ENCODE data around the gene TMEM59.
A peak's percentile ranks its signal among the peaks of the same experiment; 100 is the strongest.
"Not testable (repeated sequence)": the region's sequence is repeated elsewhere in the genome, so short reads cannot be mapped to it uniquely, and the experiment has no call there.

The TMEM59 gene

DNA sequence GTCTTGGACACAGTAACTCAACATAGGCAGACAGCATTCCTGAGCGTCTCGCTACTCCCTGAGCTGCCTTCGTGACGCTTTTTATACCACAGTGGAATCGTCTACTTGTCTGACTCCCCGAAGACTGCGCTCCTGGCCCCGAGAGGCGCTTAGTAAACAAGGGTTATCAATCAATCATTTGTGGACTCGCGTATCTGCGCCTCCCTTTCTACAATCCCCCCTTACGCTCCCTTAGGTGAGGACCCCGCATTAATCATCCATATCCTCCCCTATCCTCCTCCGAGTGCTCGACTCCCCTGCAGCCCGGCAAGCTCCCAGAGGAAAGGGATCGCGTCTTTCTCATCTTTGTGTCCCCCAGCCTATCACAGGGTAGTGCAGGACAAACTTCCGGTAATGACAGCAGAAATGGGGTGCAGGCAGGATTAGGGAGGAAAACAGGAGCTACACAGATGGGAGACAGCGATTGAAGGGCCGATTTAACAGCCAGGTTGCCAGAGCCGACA, 522 bp downstream of the TMEM59 start:
- WGBS (ENCODE audit: extremely low coverage, insufficient coverage, low lambda C conversion rate): no CpG with 5 or more reads among the region's 23 CpGs
- H3K4me3 ChIP-seq (ENCODE audit: low read length): peak overlapping the region; percentile 77
- H2AK5ac ChIP-seq (ENCODE audit: low read length): no peak overlapping the region
- peaks cover 6% of the 10 kb centered on the region for H3K79me2 ChIP-seq (ENCODE audit: control insufficient read depth, insufficient read depth, low read length)
- no peak overlapping the region for H4K5ac ChIP-seq (ENCODE audit: low read length)
- no peak overlapping the region for H2BK120ac ChIP-seq (ENCODE audit: low read depth, low read length)
- H3K36me3 ChIP-seq (ENCODE audit: control insufficient read depth, insufficient read depth, low read length): no peaks in the 10 kb centered on the region
- peak overlapping the region; percentile 90 for H3K56ac ChIP-seq (ENCODE audit: low read length)
- H3K4me2 ChIP-seq (ENCODE audit: low read length): peak overlapping the region; percentile 57
- no peak overlapping the region for H3K27ac ChIP-seq (ENCODE audit: low read depth, low read length)
- H3K79me1 ChIP-seq (ENCODE audit: low read length): peaks cover 7% of the 10 kb centered on the region
- peak; percentile 67 for DNase-seq
- H2BK15ac ChIP-seq (replicated peaks; ENCODE audit: low read depth): no peak overlapping the region
- H3K4ac ChIP-seq (ENCODE audit: low read depth, low read length): no peak overlapping the region
- H3K23ac ChIP-seq (ENCODE audit: low read length): no peak overlapping the region
- no peak overlapping the region for H3K18ac ChIP-seq (ENCODE audit: low read length)
- no peak overlapping the region for H2BK5ac ChIP-seq (ENCODE audit: low read length)
- no peak overlapping the region for H4K8ac ChIP-seq (ENCODE audit: low read depth, low read length)
- no peaks in the 10 kb centered on the region for H3K27me3 ChIP-seq (ENCODE audit: insufficient read depth, low read length, poor library complexity)
- peak overlapping the region; percentile 76 for H3K9ac ChIP-seq (ENCODE audit: low read length)
- H3K4me1 ChIP-seq (ENCODE audit: control insufficient read depth, low read depth, low read length): no peaks in the 10 kb centered on the region

DNA sequence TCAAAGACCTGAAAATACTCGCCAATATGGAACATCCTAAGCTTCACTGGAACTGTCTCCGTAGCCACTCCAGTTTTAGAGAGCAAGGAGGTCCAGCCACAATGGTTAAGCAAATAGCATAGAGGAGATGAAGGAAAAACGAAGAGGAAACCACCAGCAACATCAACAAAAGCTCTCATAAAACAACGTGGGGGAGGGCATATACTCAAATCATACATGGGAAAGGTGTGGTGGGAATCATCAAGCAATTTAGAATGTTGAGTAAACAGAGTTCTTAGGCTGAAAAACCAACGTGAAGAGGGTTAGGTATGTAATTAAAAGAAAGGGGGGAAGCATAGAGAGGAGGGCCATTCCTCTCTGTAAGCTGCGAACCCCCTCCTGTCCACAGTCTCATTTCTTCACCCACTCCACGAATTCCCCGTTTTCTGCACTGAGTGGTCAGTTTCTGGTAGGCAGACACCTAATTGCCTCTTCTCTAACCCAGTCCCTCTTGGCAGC, 1.0 kb downstream of the TMEM59 start:
- Histone ChIP-seq H3K4me3 (ENCODE audit: low read length) (peak overlapping the region; percentile 77), H3K56ac (ENCODE audit: low read length) (peak overlapping the region; percentile 90), H3K4me2 (ENCODE audit: low read length) (peak overlapping the region; percentile 57), H3K79me2 (ENCODE audit: control insufficient read depth, insufficient read depth, low read length) (peaks cover 6% of the 10 kb centered on the region), H3K27me3 (ENCODE audit: insufficient read depth, low read length, poor library complexity) (no peaks in the 10 kb centered on the region), H3K4me1 (ENCODE audit: control insufficient read depth, low read depth, low read length) (no peaks in the 10 kb centered on the region), H4K8ac (ENCODE audit: low read depth, low read length) (no peak overlapping the region), H3K4ac (ENCODE audit: low read depth, low read length) (no peak overlapping the region), H2AK5ac (ENCODE audit: low read length) (no peak overlapping the region), H3K23ac (ENCODE audit: low read length) (no peak overlapping the region), H3K9ac (ENCODE audit: low read length) (peak overlapping the region; percentile 76), H2BK120ac (ENCODE audit: low read depth, low read length) (no peak overlapping the region), H3K79me1 (ENCODE audit: low read length) (peaks cover 7% of the 10 kb centered on the region), H3K36me3 (ENCODE audit: control insufficient read depth, insufficient read depth, low read length) (no peaks in the 10 kb centered on the region), H2BK15ac (replicated peaks; ENCODE audit: low read depth) (no peak overlapping the region), H2BK5ac (ENCODE audit: low read length) (no peak overlapping the region), H3K27ac (ENCODE audit: low read depth, low read length) (no peak overlapping the region), H4K5ac (ENCODE audit: low read length) (no peak overlapping the region), H3K18ac (ENCODE audit: low read length) (no peak overlapping the region)
- no CpG with 5 or more reads among the region's 8 CpGs for WGBS (ENCODE audit: extremely low coverage, insufficient coverage, low lambda C conversion rate)
- DNase-seq: peak; percentile 5

DNA sequence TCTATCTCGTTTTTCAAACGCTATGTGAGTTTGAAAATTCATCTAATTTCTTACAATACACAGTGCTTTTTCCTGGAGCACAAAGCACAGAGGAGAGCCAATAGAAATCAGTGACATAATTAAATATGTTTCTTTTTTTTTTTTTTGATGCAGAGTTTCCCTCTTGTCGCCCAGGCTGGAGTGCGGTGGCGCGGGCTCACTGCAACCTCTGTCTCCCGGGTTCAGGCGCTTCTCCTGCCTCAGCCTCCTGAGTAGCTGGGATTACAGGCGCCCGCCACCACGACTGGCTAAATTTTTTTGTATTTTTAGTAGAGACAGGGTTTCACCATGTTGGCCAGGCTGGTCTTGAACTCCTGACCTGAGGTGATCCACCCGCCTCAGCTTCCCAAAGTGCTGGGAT, 2.6 kb downstream of the TMEM59 start:
- H3K79me2 ChIP-seq (ENCODE audit: control insufficient read depth, insufficient read depth, low read length); H2BK120ac ChIP-seq (ENCODE audit: low read depth, low read length); H3K27me3 ChIP-seq (ENCODE audit: insufficient read depth, low read length, poor library complexity); H3K36me3 ChIP-seq (ENCODE audit: control insufficient read depth, insufficient read depth, low read length); H2BK15ac ChIP-seq (replicated peaks; ENCODE audit: low read depth); H2AK5ac ChIP-seq (ENCODE audit: low read length); DNase-seq; H3K56ac ChIP-seq (ENCODE audit: low read length); H3K18ac ChIP-seq (ENCODE audit: low read length); H3K4me1 ChIP-seq (ENCODE audit: control insufficient read depth, low read depth, low read length); H4K8ac ChIP-seq (ENCODE audit: low read depth, low read length); H2BK5ac ChIP-seq (ENCODE audit: low read length); H3K23ac ChIP-seq (ENCODE audit: low read length); H3K27ac ChIP-seq (ENCODE audit: low read depth, low read length); H3K79me1 ChIP-seq (ENCODE audit: low read length); H3K4ac ChIP-seq (ENCODE audit: low read depth, low read length); H3K9ac ChIP-seq (ENCODE audit: low read length); H3K4me2 ChIP-seq (ENCODE audit: low read length); H4K5ac ChIP-seq (ENCODE audit: low read length); H3K4me3 ChIP-seq (ENCODE audit: low read length): not testable (repeated sequence)
- WGBS (ENCODE audit: extremely low coverage, insufficient coverage, low lambda C conversion rate): no CpG with 5 or more reads among the region's 12 CpGs

DNA sequence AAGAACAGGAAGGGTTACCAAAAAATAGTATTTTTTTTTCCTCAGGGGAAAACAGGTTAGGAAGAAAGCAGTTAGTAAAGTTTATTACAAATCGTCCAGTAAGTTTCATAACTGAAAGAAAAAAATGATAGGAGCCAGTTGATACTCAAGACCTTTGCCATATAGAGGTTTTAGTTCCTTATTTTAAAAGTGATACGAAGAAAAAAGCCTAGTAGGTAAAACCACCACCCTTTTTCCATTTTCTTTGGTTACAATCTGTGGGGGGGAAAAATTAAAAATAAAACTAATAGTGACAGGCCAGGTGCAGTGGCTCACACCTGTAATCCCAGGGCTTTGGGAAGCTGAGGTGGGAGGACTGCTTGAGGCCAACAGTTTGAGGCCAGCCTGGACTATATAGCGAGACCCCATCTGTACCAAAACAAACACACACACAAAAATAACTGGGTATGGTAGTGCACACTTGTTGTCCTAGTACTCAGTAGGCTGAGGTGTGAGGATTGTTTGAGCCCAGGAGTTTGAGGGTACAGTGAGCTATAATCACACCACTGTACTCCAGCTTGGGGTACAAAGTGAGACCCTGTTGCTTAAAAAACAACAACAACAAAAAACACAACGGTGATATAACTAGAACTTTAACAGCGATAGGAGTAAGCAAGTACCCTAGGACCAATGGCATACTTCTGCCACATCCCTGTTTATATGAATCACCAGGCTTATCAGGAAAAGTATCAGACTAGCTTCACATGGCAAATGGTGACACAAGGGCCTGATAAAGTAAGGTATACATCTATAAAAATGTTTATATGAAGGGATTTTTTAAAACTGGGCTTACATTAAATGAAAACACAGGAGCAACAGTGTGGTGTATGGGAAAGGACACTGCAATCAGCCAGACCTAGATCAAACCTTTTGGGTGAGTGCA, 5.4 kb downstream of the TMEM59 start:
- no peaks in the 10 kb centered on the region for H3K4me1 ChIP-seq (ENCODE audit: control insufficient read depth, low read depth, low read length)
- H3K36me3 ChIP-seq (ENCODE audit: control insufficient read depth, insufficient read depth, low read length): no peaks in the 10 kb centered on the region
- peak; percentile 7 for DNase-seq
- H3K27ac ChIP-seq (ENCODE audit: low read depth, low read length): no peak overlapping the region
- peaks cover 6% of the 10 kb centered on the region for H3K79me2 ChIP-seq (ENCODE audit: control insufficient read depth, insufficient read depth, low read length)
- no peak overlapping the region for H3K56ac ChIP-seq (ENCODE audit: low read length)
- no peak overlapping the region for H2BK5ac ChIP-seq (ENCODE audit: low read length)
- H3K23ac ChIP-seq (ENCODE audit: low read length): no peak overlapping the region
- no peak overlapping the region for H4K8ac ChIP-seq (ENCODE audit: low read depth, low read length)
- no peak overlapping the region for H3K18ac ChIP-seq (ENCODE audit: low read length)
- no peak overlapping the region for H2BK15ac ChIP-seq (replicated peaks; ENCODE audit: low read depth)
- no peak overlapping the region for H2BK120ac ChIP-seq (ENCODE audit: low read depth, low read length)
- H3K9ac ChIP-seq (ENCODE audit: low read length): no peak overlapping the region
- no peaks in the 10 kb centered on the region for H3K27me3 ChIP-seq (ENCODE audit: insufficient read depth, low read length, poor library complexity)
- no peak overlapping the region for H3K4me3 ChIP-seq (ENCODE audit: low read length)
- no peak overlapping the region for H4K5ac ChIP-seq (ENCODE audit: low read length)
- WGBS (ENCODE audit: extremely low coverage, insufficient coverage, low lambda C conversion rate): no CpG with 5 or more reads among the region's 5 CpGs
- H3K4me2 ChIP-seq (ENCODE audit: low read length): no peak overlapping the region
- H3K79me1 ChIP-seq (ENCODE audit: low read length): peaks cover 7% of the 10 kb centered on the region
- no peak overlapping the region for H3K4ac ChIP-seq (ENCODE audit: low read depth, low read length)
- H2AK5ac ChIP-seq (ENCODE audit: low read length): no peak overlapping the region

DNA sequence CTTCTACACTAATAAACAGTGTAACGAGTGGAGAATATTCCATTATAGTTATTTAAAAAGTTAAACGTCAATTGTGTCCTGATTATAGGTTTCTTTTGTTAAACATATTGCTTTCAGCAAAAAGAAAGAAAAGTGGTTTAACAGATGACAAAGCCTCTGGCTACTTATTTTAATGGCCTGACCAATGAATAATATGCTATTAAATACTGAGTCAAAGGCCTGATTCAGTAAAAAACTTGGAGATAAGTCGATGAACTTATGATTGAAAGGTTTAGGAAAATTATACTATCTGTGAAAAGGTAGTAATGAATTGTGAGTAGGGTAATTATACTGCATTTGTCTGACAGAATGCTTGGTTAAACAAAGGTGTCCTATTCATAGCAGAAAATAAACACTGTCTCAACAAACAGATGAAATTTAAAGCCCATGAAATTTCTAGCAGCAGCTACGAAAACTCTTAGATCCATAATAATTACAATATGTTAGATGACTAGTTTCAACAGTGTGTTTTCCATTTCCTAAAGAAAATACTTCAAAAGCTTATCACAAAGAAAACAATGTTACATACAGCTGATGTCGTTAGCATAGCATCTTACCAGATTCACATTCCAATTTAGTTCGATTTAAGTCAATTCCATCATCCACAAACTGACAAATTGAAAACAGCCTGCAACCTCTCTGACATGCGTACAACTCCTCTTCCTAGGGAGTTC, 6.2 kb downstream of the TMEM59 start:
- DNase-seq: no peak
- Histone ChIP-seq H3K4me1 (ENCODE audit: control insufficient read depth, low read depth, low read length) (no peaks in the 10 kb centered on the region), H2BK5ac (ENCODE audit: low read length) (no peak overlapping the region), H3K79me1 (ENCODE audit: low read length) (peaks cover 5% of the 10 kb centered on the region), H3K18ac (ENCODE audit: low read length) (no peak overlapping the region), H3K9ac (ENCODE audit: low read length) (no peak overlapping the region), H3K4me2 (ENCODE audit: low read length) (no peak overlapping the region), H3K56ac (ENCODE audit: low read length) (no peak overlapping the region), H3K27ac (ENCODE audit: low read depth, low read length) (no peak overlapping the region), H3K23ac (ENCODE audit: low read length) (no peak overlapping the region), H3K4me3 (ENCODE audit: low read length) (no peak overlapping the region), H3K36me3 (ENCODE audit: control insufficient read depth, insufficient read depth, low read length) (no peaks in the 10 kb centered on the region), H4K8ac (ENCODE audit: low read depth, low read length) (no peak overlapping the region), H2AK5ac (ENCODE audit: low read length) (no peak overlapping the region), H2BK15ac (replicated peaks; ENCODE audit: low read depth) (no peak overlapping the region), H2BK120ac (ENCODE audit: low read depth, low read length) (no peak overlapping the region), H3K4ac (ENCODE audit: low read depth, low read length) (no peak overlapping the region), H4K5ac (ENCODE audit: low read length) (no peak overlapping the region), H3K79me2 (ENCODE audit: control insufficient read depth, insufficient read depth, low read length) (peaks cover 4% of the 10 kb centered on the region), H3K27me3 (ENCODE audit: insufficient read depth, low read length, poor library complexity) (no peaks in the 10 kb centered on the region)
- 100% methylated on average over 1 of the region's 7 CpGs for WGBS (ENCODE audit: extremely low coverage, insufficient coverage, low lambda C conversion rate)

All from mesendoderm (in vitro differentiated cells).